ENCODE results near the gene SMIM30.

GRCh38 chr7:113071465-113071864 is 46.9 kb downstream of the SMIM30 start:
- no peak for TF ChIP-seq CTCF (IDR thresholded peaks at IDR 0.05)
- TF ChIP-seq POLR2A (IDR thresholded peaks at IDR 0.05): no peak

Measured in Peyer's patch (tissue), 4 donors.